HEK293T (cell line): ENCODE results near the gene DSG1.

ENCODE experiments used
- FOXK2 ChIP-seq: fragments of 450-650 bp; IDR thresholded peaks from 2 replicates; pipeline ENCODE4 v1.6.1; 2016; ENCODE audit warnings: mild to moderate bottlenecking
- NFRKB ChIP-seq: fragments of 450-650 bp; IDR thresholded peaks from 2 replicates; pipeline ENCODE4 v1.6.1; 2016; ENCODE audit warnings: mild to moderate bottlenecking, moderate library complexity
- ZNF384 ChIP-seq: fragments of 450-650 bp; IDR thresholded peaks from 2 replicates; pipeline ENCODE4 v1.6.1; 2016

- TF ChIP-seq ZNF384 = no peak
- TF ChIP-seq FOXK2 = no peak
- TF ChIP-seq NFRKB = no peak
These were observed 26.3 kb upstream of the DSG1 start for GRCh38 chr18:31291688-31292087.
